ENCODE measurements around the gene NR3C1. TPM values are rescaled to one million over a fixed set of nuclear protein-coding genes. Genes with fewer than 3 reads are reported as not detected.

NR3C1 gene
- total RNA-seq, 1 experiment from 2014 or later, result 17.5 TPM

- no peak for TF ChIP-seq CTCF (IDR thresholded peaks at IDR 0.05; ENCODE audit: insufficient read depth in 1 of 2, low read depth in 1 of 2, low read length in 1 of 2, severe bottlenecking in 1 of 2, unreplicated experiment in 1 of 2)
- no peaks in the 10 kb centered on the region for H3K9me3 Mint-ChIP-seq (ENCODE audit: unreplicated experiment)
- no peaks in the 10 kb centered on the region for H3K36me3 ChIP-seq (ENCODE audit: control insufficient read depth, insufficient read depth, low read length)
- H3K27ac Mint-ChIP-seq (ENCODE audit: unreplicated experiment), result no peak overlapping the region
- H3K4me1 Mint-ChIP-seq (ENCODE audit: low read depth, unreplicated experiment), result no peaks in the 10 kb centered on the region
- H3K4me3 ChIP-seq (ENCODE audit: low read depth, low read length), result no peak overlapping the region
- H3K4me3 Mint-ChIP-seq (ENCODE audit: unreplicated experiment), result no peak overlapping the region
- H3K27me3 ChIP-seq (replicated peaks; ENCODE audit: control insufficient read depth, insufficient read depth, low read length), result no peaks in the 10 kb centered on the region
- intact Hi-C loops (cut with micrococcal nuclease; ENCODE audit: unreplicated experiment), result no loop called here
- H3K9me3 ChIP-seq, result no peaks in the 10 kb centered on the region
- no peaks in the 10 kb centered on the region for H3K4me1 ChIP-seq
- CTCF ChIA-PET, result no interaction called here
- no peaks in the 10 kb centered on the region for H3K36me3 Mint-ChIP-seq (ENCODE audit: insufficient read depth, unreplicated experiment)
- BruUV-seq (replicated peaks), result no TSS peak
- H3K27me3 Mint-ChIP-seq (ENCODE audit: insufficient read depth, unreplicated experiment), result no peaks in the 10 kb centered on the region
- POLR2A ChIA-PET, result no interaction called here
- no peak for DNase-seq
These were observed 56.4 kb downstream of the NR3C1 start for GRCh38 chr5:143347046-143347445.

GRCh38 chr5:143345671-143346440 is 57.6 kb downstream of the NR3C1 start:
- POLR2A ChIA-PET, result no interaction called here
- CTCF ChIA-PET, result no interaction called here
- H3K4me3 Mint-ChIP-seq (ENCODE audit: unreplicated experiment), result no peak overlapping the region
- no peak overlapping the region for H3K27ac Mint-ChIP-seq (ENCODE audit: unreplicated experiment)
- no peaks in the 10 kb centered on the region for H3K27me3 ChIP-seq (replicated peaks; ENCODE audit: control insufficient read depth, insufficient read depth, low read length)
- no peak for TF ChIP-seq CTCF (IDR thresholded peaks at IDR 0.05; ENCODE audit: insufficient read depth in 1 of 2, low read depth in 1 of 2, low read length in 1 of 2, severe bottlenecking in 1 of 2, unreplicated experiment in 1 of 2)
- H3K27me3 Mint-ChIP-seq (ENCODE audit: insufficient read depth, unreplicated experiment), result no peaks in the 10 kb centered on the region
- H3K9me3 Mint-ChIP-seq (ENCODE audit: unreplicated experiment), result no peaks in the 10 kb centered on the region
- no peaks in the 10 kb centered on the region for H3K9me3 ChIP-seq
- no TSS peak for BruUV-seq (replicated peaks)
- intact Hi-C loops (cut with micrococcal nuclease; ENCODE audit: unreplicated experiment), result no loop called here
- H3K36me3 Mint-ChIP-seq (ENCODE audit: insufficient read depth, unreplicated experiment), result no peaks in the 10 kb centered on the region
- no peak overlapping the region for H3K4me3 ChIP-seq (ENCODE audit: low read depth, low read length)
- no peaks in the 10 kb centered on the region for H3K4me1 Mint-ChIP-seq (ENCODE audit: low read depth, unreplicated experiment)
- DNase-seq, result no peak
- no peaks in the 10 kb centered on the region for H3K4me1 ChIP-seq
- H3K36me3 ChIP-seq (ENCODE audit: control insufficient read depth, insufficient read depth, low read length), result no peaks in the 10 kb centered on the region

GRCh38 chr5:143343042-143343441 is 60.4 kb downstream of the NR3C1 start:
- no peak overlapping the region for H3K4me3 ChIP-seq (ENCODE audit: low read depth, low read length)
- no peaks in the 10 kb centered on the region for H3K9me3 ChIP-seq
- no peaks in the 10 kb centered on the region for H3K9me3 Mint-ChIP-seq (ENCODE audit: unreplicated experiment)
- no peaks in the 10 kb centered on the region for H3K27me3 Mint-ChIP-seq (ENCODE audit: insufficient read depth, unreplicated experiment)
- no peak overlapping the region for H3K4me3 Mint-ChIP-seq (ENCODE audit: unreplicated experiment)
- no peaks in the 10 kb centered on the region for H3K36me3 ChIP-seq (ENCODE audit: control insufficient read depth, insufficient read depth, low read length)
- TF ChIP-seq CTCF (IDR thresholded peaks at IDR 0.05; ENCODE audit: insufficient read depth in 1 of 2, low read depth in 1 of 2, low read length in 1 of 2, severe bottlenecking in 1 of 2, unreplicated experiment in 1 of 2), result no peak
- no peaks in the 10 kb centered on the region for H3K36me3 Mint-ChIP-seq (ENCODE audit: insufficient read depth, unreplicated experiment)
- H3K27me3 ChIP-seq (replicated peaks; ENCODE audit: control insufficient read depth, insufficient read depth, low read length), result no peaks in the 10 kb centered on the region
- POLR2A ChIA-PET, result no interaction called here
- BruUV-seq (replicated peaks), result no TSS peak
- CTCF ChIA-PET, result interaction anchor here (0.6 kb wide), 1 partner anchor 630 kb away, joined by 3 read pairs; no protein-coding TSS in a partner anchor
- H3K27ac Mint-ChIP-seq (ENCODE audit: unreplicated experiment), result no peak overlapping the region
- H3K4me1 ChIP-seq, result no peaks in the 10 kb centered on the region
- DNase-seq, result no peak
- H3K4me1 Mint-ChIP-seq (ENCODE audit: low read depth, unreplicated experiment), result no peaks in the 10 kb centered on the region
- intact Hi-C loops (cut with micrococcal nuclease; ENCODE audit: unreplicated experiment), result no loop called here
